NB4 (cell line): Measurements from ENCODE around the gene FUT8.

Experiments
- DNase-seq: peaks from one replicate; pipeline ENCODE4 v3.0.0; 2010; ENCODE audit warnings: low read depth
- H3K4me3 ChIP-seq: one replicate; pipeline ENCODE4 v1.5.1; 2011; ENCODE audit warnings: mild to moderate bottlenecking, low read depth, low read length, moderate library complexity
- MAX ChIP-seq: IDR thresholded peaks from 2 replicates; pipeline ENCODE4 v1.6.1; 2011; ENCODE audit warnings: low read depth, low read length
- MYC ChIP-seq: IDR thresholded peaks from 2 replicates; pipeline ENCODE4 v1.6.1; 2011; ENCODE audit warnings: low read depth, low read length
- POLR2A ChIP-seq: IDR thresholded peaks from 2 replicates; pipeline ENCODE4 v1.6.1; 2011; ENCODE audit warnings: mild to moderate bottlenecking; ENCODE audit not compliant: insufficient read length; ENCODE audit errors: extremely low read depth
- TF ChIP-seq, protein P1 (sequence below): IDR thresholded peaks from one replicate; pipeline ENCODE4 v1.5.1; 2012; ENCODE audit warnings: low read depth, low read length

FUT8 gene

GRCh38 chr14:65412032-65412846, at the start of gene FUT8:
Gene FUT8, plus strand, starts transcription at chr14:65412730. Its CDS starts 148,834 bp downstream, at chr14:65561564.
- TF ChIP-seq POLR2A, result peak; percentile 72
- peak; percentile 78 for TF ChIP-seq MYC
- TF ChIP-seq, protein P1, sequence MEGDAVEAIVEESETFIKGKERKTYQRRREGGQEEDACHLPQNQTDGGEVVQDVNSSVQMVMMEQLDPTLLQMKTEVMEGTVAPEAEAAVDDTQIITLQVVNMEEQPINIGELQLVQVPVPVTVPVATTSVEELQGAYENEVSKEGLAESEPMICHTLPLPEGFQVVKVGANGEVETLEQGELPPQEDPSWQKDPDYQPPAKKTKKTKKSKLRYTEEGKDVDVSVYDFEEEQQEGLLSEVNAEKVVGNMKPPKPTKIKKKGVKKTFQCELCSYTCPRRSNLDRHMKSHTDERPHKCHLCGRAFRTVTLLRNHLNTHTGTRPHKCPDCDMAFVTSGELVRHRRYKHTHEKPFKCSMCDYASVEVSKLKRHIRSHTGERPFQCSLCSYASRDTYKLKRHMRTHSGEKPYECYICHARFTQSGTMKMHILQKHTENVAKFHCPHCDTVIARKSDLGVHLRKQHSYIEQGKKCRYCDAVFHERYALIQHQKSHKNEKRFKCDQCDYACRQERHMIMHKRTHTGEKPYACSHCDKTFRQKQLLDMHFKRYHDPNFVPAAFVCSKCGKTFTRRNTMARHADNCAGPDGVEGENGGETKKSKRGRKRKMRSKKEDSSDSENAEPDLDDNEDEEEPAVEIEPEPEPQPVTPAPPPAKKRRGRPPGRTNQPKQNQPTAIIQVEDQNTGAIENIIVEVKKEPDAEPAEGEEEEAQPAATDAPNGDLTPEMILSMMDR, result peak; percentile 37
- TF ChIP-seq MAX, result peak; percentile 73; the same call in 1 of the 2 replicates
- peak within 1 kb of the TSS; percentile 76 for H3K4me3 ChIP-seq

DNA sequence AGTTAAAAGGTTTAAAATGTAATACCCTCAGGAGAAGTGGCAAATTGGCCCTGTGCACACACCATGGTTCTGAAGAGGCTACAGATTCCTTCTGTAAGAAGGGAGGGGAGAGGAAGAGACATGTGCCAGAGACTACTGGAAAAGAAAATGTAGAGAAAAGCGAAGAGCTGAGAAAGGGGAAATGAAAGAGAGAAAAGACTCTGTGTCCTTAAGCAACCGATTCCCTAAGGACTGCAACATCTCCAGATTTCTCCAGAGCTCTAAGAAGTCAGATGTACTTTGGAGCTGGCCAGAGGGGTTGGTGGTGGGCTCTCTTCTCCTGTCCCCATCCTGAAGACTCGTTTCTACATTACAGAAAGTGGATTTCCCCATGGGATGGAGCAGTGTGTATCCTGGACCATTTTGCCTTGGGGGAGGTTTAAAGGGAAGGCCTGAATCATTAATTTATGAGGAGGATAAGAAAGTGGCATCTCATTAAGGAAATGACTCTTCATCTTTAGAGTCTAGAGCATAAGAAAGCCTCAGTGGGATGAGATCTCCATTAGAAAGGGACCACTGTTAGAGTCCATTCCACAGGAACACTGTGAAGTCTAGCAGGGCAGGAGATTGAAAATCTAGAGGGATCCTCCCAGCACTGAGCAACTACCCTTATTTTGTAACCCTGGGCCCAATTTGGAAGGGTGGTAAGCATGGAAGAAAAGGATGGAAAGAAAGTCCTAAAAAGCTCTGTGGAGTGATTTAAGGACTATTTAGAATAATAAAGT, 45.5 kb upstream of the FUT8 start:
- DNase-seq, result peak; percentile 27
- H3K4me3 ChIP-seq, result no peak overlapping the region
- TF ChIP-seq POLR2A (no peak), MYC (no peak), MAX (no peak)
- TF ChIP-seq, protein P1, result no peak

More at GRCh38 chr14:65412032-65412846, at the start of gene FUT8:
- peak; percentile 96 for DNase-seq

DNA sequence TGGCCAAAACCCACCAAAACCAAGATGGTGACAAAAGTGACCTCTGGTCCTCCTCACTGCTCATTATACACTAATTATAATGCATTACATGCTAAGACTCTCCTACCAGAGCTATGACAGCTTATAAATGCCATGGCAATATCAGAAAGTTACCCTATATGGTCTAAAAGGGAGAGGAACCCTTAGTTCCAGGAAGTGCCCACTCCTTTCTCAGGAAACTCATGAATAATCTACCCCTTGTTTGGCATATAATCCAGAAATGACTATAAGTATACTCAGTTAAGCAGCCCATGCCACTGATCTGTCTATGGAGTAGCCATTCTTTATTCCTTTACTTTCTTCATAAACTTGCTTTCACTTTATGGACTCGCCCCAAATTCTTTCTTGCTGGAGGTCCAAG, 43.0 kb upstream of the FUT8 start:
- TF ChIP-seq MYC, result no peak
- TF ChIP-seq POLR2A, result no peak
- TF ChIP-seq MAX, result no peak
- TF ChIP-seq, protein P1, result no peak
- H3K4me3 ChIP-seq, result no peak overlapping the region
- no peak for DNase-seq

DNA sequence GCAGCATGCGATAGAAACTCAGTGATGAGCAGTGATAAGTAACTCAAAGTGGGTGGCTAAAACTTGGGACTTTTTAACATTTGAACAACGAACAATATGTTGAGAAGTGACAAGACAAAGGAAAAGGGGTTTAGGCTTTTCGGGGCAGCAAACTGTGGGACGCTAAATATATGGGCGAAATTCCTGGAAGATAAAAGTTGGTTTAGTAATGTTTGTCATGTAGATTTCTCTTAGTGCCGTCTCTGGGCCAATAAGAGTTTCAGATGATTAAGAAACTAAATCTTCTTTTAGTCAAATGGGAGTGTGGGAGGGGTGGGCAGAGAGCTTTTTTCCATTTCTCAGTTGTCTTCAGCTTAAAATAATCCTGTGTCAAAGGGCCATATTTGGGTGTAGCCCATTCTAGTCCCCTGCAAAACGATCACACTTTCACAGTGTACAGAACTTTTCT, 41.7 kb upstream of the FUT8 start:
- no peak for TF ChIP-seq POLR2A
- TF ChIP-seq, protein P1, result no peak
- DNase-seq, result no peak

GRCh38 chr14:65371784-65372183, 40.7 kb upstream of the FUT8 start:
- no peak for DNase-seq
- no peak for TF ChIP-seq MAX
- no peak for TF ChIP-seq MYC
- TF ChIP-seq POLR2A, result no peak
- TF ChIP-seq, protein P1, result no peak
- H3K4me3 ChIP-seq, result no peak overlapping the region

More for the DNA sequence above, 41.7 kb upstream of the FUT8 start:
- no peak overlapping the region for H3K4me3 ChIP-seq
